Uterus (tissue), 2 donors: ENCODE data around the gene WIPI1.

ENCODE experiments used
- CTCF ChIP-seq, 4 experiments: fragments of 200-600 bp in 2 of 4; fragments of 450-650 bp in 2 of 4; sonication (generic) in 2 of 4; IDR thresholded peaks; one replicate each; pipeline ENCODE4 v1.5.1; 2016 to 2019; ENCODE audit warnings: antibody characterized with exemption in 4 of 4, mild to moderate bottlenecking in 2 of 4, moderate library complexity in 1 of 4
- POLR2A ChIP-seq, 2 donors: fragments of 450-650 bp; IDR thresholded peaks; one replicate each; pipeline ENCODE4 v1.6.1; 2016; ENCODE audit warnings: antibody characterized with exemption in 2 of 2, mild to moderate bottlenecking in 1 of 2, moderate library complexity in 1 of 2

- TF ChIP-seq CTCF (IDR thresholded peaks at IDR 0.05) (no peak), POLR2A (IDR thresholded peaks at IDR 0.05) (no peak)
Measured at GRCh38 chr17:68399638-68400403, 57.5 kb downstream of the WIPI1 start.
